AG09309 (cell line): Measurements from ENCODE around the gene PPIAL4G.
"Not testable (repeated sequence)": the region's sequence is repeated elsewhere in the genome, so short reads cannot be mapped to it uniquely, and the experiment has no call there.

Experiments used
- DNase-seq: peaks from one replicate; pipeline ENCODE4 v3.0.0-alpha.2; 2010; ENCODE audit warnings: low read depth
- H3K4me3 ChIP-seq: 2 replicates; pipeline ENCODE4 v1.5.1; 2011; ENCODE audit warnings: mild to moderate bottlenecking, low read depth, low read length, moderate library complexity; ENCODE audit not compliant: control insufficient read depth
- CTCF ChIP-seq: IDR thresholded peaks from 2 replicates; pipeline ENCODE4 v1.5.1; 2011; ENCODE audit warnings: mild to moderate bottlenecking, low read depth, low read length, inconsistent platforms; ENCODE audit not compliant: insufficient read depth, control insufficient read depth; ENCODE audit errors: missing control alignments

PPIAL4G gene

GRCh38 chr1:148435406-148435805, 47.7 kb downstream of the PPIAL4G start:
- DNase-seq, result no peak
- no peak for TF ChIP-seq CTCF
- H3K4me3 ChIP-seq, result no peak overlapping the region

GRCh38 chr1:148434832-148435231, 48.3 kb downstream of the PPIAL4G start:
- no peak overlapping the region for H3K4me3 ChIP-seq
- DNase-seq, result no peak
- no peak for TF ChIP-seq CTCF

GRCh38 chr1:148432916-148433317, 50.2 kb downstream of the PPIAL4G start:
- DNase-seq, H3K4me3 ChIP-seq: not testable (repeated sequence)
